Ishikawa (cell line): Measurements from ENCODE around the gene TMEM44.

Source experiments
- CEBPB ChIP-seq: IDR thresholded peaks from 2 replicates; pipeline ENCODE4 v1.6.1; 2012
- CREB1 ChIP-seq: IDR thresholded peaks from 2 replicates; pipeline ENCODE4 v1.6.1; 2012; ENCODE audit warnings: low read depth
- EP300 ChIP-seq: IDR thresholded peaks from 2 replicates; pipeline ENCODE4 v1.6.1; 2012; ENCODE audit warnings: borderline replicate concordance
- NFIC ChIP-seq: IDR thresholded peaks from 2 replicates; pipeline ENCODE4 v1.6.1; 2012
- YY1 ChIP-seq: IDR thresholded peaks from 2 replicates; pipeline ENCODE4 v1.6.1; 2012; ENCODE audit warnings: low read depth

GRCh38 chr3:194575484-194576210 lies 57.6 kb downstream of the TMEM44 start:
- no peak for TF ChIP-seq CEBPB
- TF ChIP-seq YY1 = no peak
- TF ChIP-seq EP300 = no peak
- no peak for TF ChIP-seq NFIC
- TF ChIP-seq CREB1 = no peak
